MCF 10A (cell line): ENCODE measurements around the gene ZNF341. TPM values are rescaled to one million over a fixed set of nuclear protein-coding genes. Genes with fewer than 3 reads are reported as not detected.

Source experiments
- BruUV-seq: library from RNA; stranded (reverse); fragments of 400-500 nt; replicated peaks from 2 replicates; lab custom pipeline; 2021; lab: Mats Ljungman, UMichigan
- CTCF ChIA-PET: fragments of 300-600 bp; sonication (Branson Sonifier 250); formaldehyde crosslinking; extraction: SDS; loops from one replicate; lab custom pipeline; 2021; ENCODE audit warnings: antibody characterized with exemption, inconsistent platforms; lab: Yijun Ruan, JAX
- POLR2A ChIA-PET: fragments of 300-600, 350-650 bp; sonication (Branson Sonifier 250); formaldehyde crosslinking; extraction: SDS; loops from one replicate; lab custom pipeline; 2020; ENCODE audit warnings: antibody characterized with exemption, inconsistent platforms; lab: Yijun Ruan, JAX
- DNase-seq: peaks from one replicate; pipeline ENCODE4 v3.0.0-alpha.2; 2018; ENCODE audit not compliant: unreplicated experiment
- H3K27ac Mint-ChIP-seq: one replicate; pipeline ENCODE4 v1.8.0; 2022; ENCODE audit warnings: mild to moderate bottlenecking, low read depth, mixed read lengths; ENCODE audit not compliant: unreplicated experiment
- H3K27me3 Mint-ChIP-seq: one replicate; pipeline ENCODE4 v1.8.0; 2022; ENCODE audit warnings: mixed read lengths; ENCODE audit not compliant: insufficient read depth, unreplicated experiment
- H3K36me3 Mint-ChIP-seq: one replicate; pipeline ENCODE4 v1.8.0; 2022; ENCODE audit warnings: mild to moderate bottlenecking, moderate library complexity, mixed read lengths; ENCODE audit not compliant: insufficient read depth, unreplicated experiment
- H3K4me1 Mint-ChIP-seq: one replicate; pipeline ENCODE4 v1.8.0; 2022; ENCODE audit warnings: mixed read lengths; ENCODE audit not compliant: insufficient read depth, unreplicated experiment
- H3K4me3 Mint-ChIP-seq: one replicate; pipeline ENCODE4 v1.8.0; 2022; ENCODE audit warnings: mild to moderate bottlenecking, moderate library complexity, mixed read lengths; ENCODE audit not compliant: unreplicated experiment
- H3K9me3 Mint-ChIP-seq: one replicate; pipeline ENCODE4 v1.8.0; 2022; ENCODE audit warnings: mixed read lengths; ENCODE audit not compliant: unreplicated experiment
- CTCF ChIP-seq: fragments of 200-600 bp; IDR thresholded peaks from one replicate; pipeline ENCODE4 v1.8.0; 2022; ENCODE audit warnings: antibody characterized with exemption, mild to moderate bottlenecking; ENCODE audit not compliant: unreplicated experiment
- intact Hi-C: fragments of 100-400 bp; cut with micrococcal nuclease; formaldehyde crosslinking; loops from 2 replicates; pipeline ENCODE4 v1.14.1; 2022
- total RNA-seq: library from RNA; stranded (reverse); gene quantifications from 2 replicates; pipeline ENCODE4 v1.2.3, GENCODE V29; 2022

ZNF341 gene
- total RNA-seq, 1 experiment from 2014 or later: 2.0 TPM

GRCh38 chr20:33840160-33840559 lies 108.4 kb downstream of the ZNF341 start:
- Mint-ChIP-seq H3K27ac (no peak overlapping the region), H3K9me3 (no peaks in the 10 kb centered on the region), H3K4me3 (no peak overlapping the region), H3K36me3 (peaks cover 13% of the 10 kb centered on the region), H3K4me1 (peaks cover 44% of the 10 kb centered on the region), H3K27me3 (no peaks in the 10 kb centered on the region)
- no peak for TF ChIP-seq CTCF
- intact Hi-C loops: no loop called here
- DNase-seq: no peak
- ChIA-PET POLR2A (interaction anchor here (0.8 to 1.7 kb wide), 3 partner anchors 9 to 29 kb away, joined by 3 read pairs; partner anchors contain the start of gene CHMP4B), CTCF (interaction anchor here (1.4 to 1.7 kb wide), 3 partner anchors 13 to 48 kb away, joined by 3 to 6 read pairs (median 4); no protein-coding TSS in a partner anchor)
- no TSS peak for BruUV-seq

GRCh38 chr20:33840759-33841435 lies 109.1 kb downstream of the ZNF341 start:
- no TSS peak for BruUV-seq

GRCh38 chr20:33841436-33841799 lies 109.6 kb downstream of the ZNF341 start:
- POLR2A ChIA-PET: interaction anchor here (0.6 to 1.7 kb wide), 5 partner anchors 9 to 52 kb away, joined by 3 read pairs; partner anchors contain the start of gene CHMP4B
- peaks cover 38% of the 10 kb centered on the region for H3K4me1 Mint-ChIP-seq

More at GRCh38 chr20:33840759-33841435, 109.1 kb downstream of the ZNF341 start:
- H3K9me3 Mint-ChIP-seq: no peaks in the 10 kb centered on the region
- no peak for TF ChIP-seq CTCF
- H3K27me3 Mint-ChIP-seq: no peaks in the 10 kb centered on the region
- no peak overlapping the region for H3K27ac Mint-ChIP-seq
- intact Hi-C loops: no loop called here
- peaks cover 10% of the 10 kb centered on the region for H3K36me3 Mint-ChIP-seq
- POLR2A ChIA-PET: interaction anchor here (0.6 to 1.7 kb wide), 6 partner anchors 9 to 51 kb away, joined by 3 read pairs; partner anchors contain the start of gene CHMP4B
- peaks cover 41% of the 10 kb centered on the region for H3K4me1 Mint-ChIP-seq
- DNase-seq: no peak
- H3K4me3 Mint-ChIP-seq: no peak overlapping the region
- CTCF ChIA-PET: interaction anchor here (0.5 to 0.6 kb wide), 2 partner anchors 110 to 250 kb away, joined by 3 to 5 read pairs; no protein-coding TSS in a partner anchor

More at GRCh38 chr20:33841436-33841799, 109.6 kb downstream of the ZNF341 start:
- BruUV-seq: no TSS peak
- CTCF ChIA-PET: interaction anchor here (0.5 to 0.6 kb wide), 3 partner anchors 110 to 250 kb away, joined by 3 to 6 read pairs (median 5); no protein-coding TSS in a partner anchor
- no peak for DNase-seq
- intact Hi-C loops: no loop called here
- Mint-ChIP-seq H3K27me3 (no peaks in the 10 kb centered on the region), H3K9me3 (no peaks in the 10 kb centered on the region), H3K27ac (no peak overlapping the region), H3K4me3 (no peak overlapping the region), H3K36me3 (peaks cover 10% of the 10 kb centered on the region)
- TF ChIP-seq CTCF: no peak

Other genes with a start within 250 kb of the ZNF341 start
- gene CBFA2T2, start 241.9 kb upstream of the ZNF341 start, total RNA-seq: 15.4 and 17.3 TPM in 2 replicates
- gene C20orf144, start 69.7 kb upstream of the ZNF341 start, total RNA-seq: 0.12 and 0.21 TPM in 2 replicates
- 1.7 and 3.2 TPM in 2 replicates for gene ACTL10, start 65.1 kb upstream of the ZNF341 start, total RNA-seq
- 13.0 and 15.1 TPM in 2 replicates for gene NECAB3, start 57.6 kb upstream of the ZNF341 start, total RNA-seq
- 1.4 and 3.7 TPM in 2 replicates for gene E2F1, start 45.6 kb upstream of the ZNF341 start, total RNA-seq
- 3.9 and 5.2 TPM in 2 replicates for gene PXMP4, start 11.7 kb upstream of the ZNF341 start, total RNA-seq
- gene CHMP4B, start 79.4 kb downstream of the ZNF341 start, total RNA-seq: 77.6 and 95.2 TPM in 2 replicates